ENCODE measurements around the gene CDH24. TPM values are rescaled to one million over a fixed set of nuclear protein-coding genes. Genes with fewer than 3 reads are reported as not detected.

The CDH24 gene, protein sequence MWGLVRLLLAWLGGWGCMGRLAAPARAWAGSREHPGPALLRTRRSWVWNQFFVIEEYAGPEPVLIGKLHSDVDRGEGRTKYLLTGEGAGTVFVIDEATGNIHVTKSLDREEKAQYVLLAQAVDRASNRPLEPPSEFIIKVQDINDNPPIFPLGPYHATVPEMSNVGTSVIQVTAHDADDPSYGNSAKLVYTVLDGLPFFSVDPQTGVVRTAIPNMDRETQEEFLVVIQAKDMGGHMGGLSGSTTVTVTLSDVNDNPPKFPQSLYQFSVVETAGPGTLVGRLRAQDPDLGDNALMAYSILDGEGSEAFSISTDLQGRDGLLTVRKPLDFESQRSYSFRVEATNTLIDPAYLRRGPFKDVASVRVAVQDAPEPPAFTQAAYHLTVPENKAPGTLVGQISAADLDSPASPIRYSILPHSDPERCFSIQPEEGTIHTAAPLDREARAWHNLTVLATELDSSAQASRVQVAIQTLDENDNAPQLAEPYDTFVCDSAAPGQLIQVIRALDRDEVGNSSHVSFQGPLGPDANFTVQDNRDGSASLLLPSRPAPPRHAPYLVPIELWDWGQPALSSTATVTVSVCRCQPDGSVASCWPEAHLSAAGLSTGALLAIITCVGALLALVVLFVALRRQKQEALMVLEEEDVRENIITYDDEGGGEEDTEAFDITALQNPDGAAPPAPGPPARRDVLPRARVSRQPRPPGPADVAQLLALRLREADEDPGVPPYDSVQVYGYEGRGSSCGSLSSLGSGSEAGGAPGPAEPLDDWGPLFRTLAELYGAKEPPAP
- polyA plus RNA-seq (2014; cell fraction: cytosol; rRNA removed), result 58.9 and 63.3 TPM in 2 replicates
- polyA plus RNA-seq (2014; cell fraction: nucleus; rRNA removed), result 246 and 343 TPM in 2 replicates

DNA sequence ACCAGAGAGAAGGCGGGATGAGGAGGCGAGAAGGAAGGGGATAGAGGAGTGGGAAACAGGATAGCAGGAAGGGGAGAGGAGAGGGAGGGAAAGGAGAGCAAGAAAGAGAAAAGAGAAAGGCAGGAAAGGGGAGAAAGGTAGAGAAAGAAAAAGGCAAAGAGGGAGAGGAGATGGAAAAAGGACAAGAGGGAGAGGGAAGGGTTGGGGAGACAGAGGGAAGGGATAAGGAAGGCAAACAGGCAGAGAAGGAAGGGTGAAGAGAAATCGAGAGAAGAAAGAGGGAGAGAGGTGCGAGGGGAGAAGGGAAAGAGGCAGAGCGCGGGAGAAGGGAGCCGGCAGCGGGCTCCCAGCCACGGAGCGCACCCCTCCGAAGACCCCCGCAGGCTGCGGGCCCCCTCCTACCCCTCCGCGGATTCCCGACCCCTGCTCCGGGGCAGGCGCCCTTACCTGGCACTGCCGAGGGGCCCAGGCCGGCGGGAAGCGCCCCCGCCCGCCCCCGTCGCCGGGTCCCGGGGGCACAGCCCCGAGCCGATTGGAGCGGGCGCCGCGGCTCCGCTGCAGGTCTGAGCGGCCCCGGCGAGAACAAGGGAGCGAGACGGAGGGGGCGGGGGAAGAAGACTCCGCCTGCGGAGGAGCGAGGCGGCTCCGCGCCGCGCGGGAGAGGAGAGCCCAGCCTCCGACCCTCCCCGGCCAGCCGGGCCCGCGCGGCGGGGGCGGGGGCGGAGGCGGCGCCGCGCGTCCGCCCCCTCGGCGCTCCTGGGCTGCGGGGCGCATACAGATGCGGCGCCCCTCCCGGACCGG is at the start of gene CDH24:
CDH24 (minus strand) TSS at position 565 of the 801 bp plus-strand sequence. CDS start 1,787 bp downstream, outside the sequence.
- peak; percentile 70 for DNase-seq (ENCODE audit: low spot score)

DNA sequence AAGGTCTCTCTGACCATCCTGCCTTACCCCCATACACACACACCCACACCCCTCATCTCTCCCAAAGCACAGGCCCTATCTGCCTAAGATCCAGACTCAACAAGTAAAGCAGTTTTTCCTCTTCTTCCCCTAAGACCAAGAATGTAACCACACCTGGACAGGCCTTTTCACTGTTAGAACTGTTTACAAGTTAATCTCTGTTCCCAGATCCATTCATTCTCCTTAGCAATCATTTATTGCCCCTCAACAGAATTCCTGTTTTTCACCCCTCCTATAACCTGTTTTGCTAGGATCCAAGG is 49.4 kb upstream of the CDH24 start:
- DNase-seq (ENCODE audit: low spot score), result no peak

DNA sequence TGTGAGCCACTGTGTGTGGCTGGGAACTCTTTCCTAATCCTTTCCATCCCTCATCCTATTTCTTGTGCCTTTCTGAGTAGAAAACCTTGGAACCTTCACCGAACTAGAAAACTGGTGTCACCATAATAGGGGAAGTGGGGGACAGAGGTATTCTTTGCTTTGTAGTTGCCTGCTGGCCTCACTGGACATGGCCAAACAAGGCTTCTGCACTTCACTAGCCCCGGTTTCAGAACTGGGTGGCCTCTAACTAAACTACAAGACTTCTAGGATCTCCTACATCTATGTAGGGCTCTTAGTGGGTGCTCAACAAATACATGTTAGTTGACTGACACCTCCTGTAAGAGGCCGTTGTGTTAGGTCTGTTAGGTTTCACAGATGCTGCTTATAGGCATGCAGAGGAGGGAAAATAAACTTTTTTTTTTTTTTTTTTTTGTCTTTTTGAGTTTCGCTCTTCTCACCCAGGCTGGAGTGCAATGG is 48.1 kb upstream of the CDH24 start:
- DNase-seq (ENCODE audit: low spot score), result no peak

DNA sequence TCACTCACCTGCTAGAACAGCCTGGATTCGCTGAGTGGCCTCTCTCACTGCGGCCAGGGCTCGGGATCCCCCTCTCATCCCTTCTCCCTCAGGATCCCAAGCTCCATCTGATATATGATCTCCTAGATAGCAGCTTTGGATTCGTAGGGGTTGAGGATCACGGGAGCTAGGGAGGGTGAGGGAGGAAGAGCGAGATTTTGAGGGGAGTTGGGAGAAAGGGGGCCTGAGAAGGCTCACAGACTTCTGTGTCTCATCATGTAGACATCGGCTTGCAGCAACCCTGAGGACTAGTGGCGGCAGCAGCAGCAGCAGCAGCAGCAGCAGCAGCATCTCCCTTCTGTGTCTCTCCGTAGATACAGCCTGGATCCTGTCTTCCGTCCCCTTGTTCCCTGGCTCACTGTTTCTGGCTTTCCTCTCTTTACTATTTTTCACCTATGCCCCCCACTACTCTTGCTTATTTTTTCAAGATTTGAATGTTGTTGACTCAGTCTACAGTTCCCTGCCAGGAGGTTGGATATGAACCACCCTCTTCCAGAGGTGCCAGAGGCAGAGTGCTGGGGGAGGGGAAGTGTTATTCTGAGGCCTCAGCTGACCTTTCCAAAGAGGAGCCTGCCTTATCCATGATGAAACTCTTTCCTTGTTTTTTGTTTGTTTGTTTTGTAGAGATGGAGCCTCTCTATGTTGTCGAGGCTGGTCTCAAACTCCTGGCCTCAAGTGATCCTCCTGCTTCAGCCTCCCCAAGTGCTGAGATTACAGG is 47.4 kb upstream of the CDH24 start, which contains the start of gene CIROP:
CIROP (minus strand) TSS at position 399 of the 757 bp plus-strand sequence; CDS start at position 330, 69 bp downstream.
- peak; percentile 35 for DNase-seq (ENCODE audit: low spot score)

DNA sequence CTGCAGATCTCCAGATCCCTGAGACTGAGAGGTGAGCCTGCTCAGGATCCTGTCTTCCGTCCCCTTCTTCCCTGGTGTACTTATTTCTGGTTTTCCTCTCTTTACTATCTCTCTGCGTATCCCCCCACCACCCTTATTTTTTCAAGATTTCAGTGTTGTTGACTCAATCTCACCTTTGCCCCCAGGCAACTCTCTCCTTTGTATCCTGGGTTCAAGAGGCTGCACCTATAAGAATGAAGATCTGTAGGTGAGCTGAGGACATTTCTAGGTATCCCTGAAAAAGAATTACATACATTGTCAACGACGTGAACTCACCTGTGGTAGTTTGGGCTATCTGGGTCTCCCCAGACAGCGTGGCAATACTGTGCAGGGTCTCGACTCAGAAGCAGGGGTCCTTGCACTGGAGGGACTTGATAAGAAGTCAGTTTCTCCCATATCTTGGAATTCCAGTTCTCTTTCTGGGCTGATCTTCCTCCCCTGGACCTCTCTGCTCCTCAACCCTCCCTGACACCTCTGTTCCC is 46.8 kb upstream of the CDH24 start:
- DNase-seq (ENCODE audit: low spot score), result no peak

DNA sequence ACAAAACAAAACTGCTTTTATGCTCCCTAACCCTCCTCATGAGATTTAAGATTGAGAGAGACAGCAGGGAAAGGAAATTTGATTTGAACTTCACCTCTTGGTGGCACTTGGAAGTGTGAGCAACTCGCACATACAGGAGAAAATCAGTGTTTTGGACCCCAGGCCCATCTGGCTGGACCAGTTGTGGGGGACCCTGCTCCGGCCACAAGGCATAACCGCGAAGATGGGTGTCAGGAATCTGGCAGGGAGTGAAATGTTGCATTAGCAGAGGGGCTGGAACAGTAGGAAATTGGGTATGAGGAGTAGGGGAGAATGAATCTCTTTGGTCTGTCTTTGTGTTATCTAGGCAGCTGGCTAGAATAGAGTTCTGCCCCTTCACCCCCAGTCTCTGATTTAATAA is 46.3 kb upstream of the CDH24 start:
- DNase-seq (ENCODE audit: low spot score), result no peak

DNA sequence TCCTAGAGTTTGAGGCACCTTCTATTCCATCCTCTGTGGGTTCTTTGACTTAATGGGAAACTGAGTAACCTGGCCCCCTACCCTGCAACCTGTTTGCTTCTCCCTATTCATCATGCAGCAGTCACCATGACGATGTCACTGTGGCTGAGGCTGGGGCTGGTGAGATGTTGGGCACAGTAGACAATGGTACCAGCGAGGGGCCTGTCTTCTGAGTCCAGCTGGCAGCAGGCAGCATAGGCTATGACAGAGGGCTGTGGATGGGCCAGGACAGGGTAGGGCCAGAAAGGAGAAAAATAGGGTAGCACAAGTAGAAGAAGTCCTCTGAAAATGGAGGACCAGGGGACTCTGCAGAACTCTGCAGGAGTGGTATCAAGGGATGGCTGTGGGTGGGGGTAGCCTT is 45.5 kb upstream of the CDH24 start:
- DNase-seq (ENCODE audit: low spot score), result no peak

DNA sequence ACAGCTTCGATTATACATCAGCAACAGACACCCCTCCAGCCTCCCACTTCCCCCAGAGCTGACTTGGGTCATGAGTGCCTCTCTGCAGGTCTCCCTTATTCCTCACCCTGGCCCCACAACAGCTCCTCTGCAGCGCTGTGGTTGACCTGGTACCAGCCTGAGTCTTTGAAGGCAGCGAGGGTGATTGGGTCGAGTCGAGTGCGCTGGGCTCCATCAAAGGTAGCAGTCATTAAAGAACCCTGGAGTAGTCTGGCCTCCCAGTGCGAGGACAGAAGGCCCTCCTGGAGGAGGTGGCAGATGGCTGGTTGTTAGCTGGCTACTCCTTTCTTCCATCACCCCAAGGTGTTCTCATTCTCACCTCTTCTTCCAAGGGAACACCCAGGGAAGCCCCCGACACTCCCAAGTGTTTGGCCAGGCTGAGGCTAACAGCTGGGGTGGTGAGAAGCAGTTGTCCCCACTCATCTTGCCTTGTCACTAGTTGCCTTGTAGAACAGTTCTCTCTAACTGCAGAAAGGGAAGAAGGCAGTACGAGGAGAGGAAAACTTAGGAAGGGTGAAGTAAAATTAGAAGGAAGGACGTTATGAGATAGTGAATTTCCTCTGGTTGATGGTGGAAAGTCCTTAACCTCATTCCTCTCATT is 44.8 kb upstream of the CDH24 start:
- no peak for DNase-seq (ENCODE audit: low spot score)

DNA sequence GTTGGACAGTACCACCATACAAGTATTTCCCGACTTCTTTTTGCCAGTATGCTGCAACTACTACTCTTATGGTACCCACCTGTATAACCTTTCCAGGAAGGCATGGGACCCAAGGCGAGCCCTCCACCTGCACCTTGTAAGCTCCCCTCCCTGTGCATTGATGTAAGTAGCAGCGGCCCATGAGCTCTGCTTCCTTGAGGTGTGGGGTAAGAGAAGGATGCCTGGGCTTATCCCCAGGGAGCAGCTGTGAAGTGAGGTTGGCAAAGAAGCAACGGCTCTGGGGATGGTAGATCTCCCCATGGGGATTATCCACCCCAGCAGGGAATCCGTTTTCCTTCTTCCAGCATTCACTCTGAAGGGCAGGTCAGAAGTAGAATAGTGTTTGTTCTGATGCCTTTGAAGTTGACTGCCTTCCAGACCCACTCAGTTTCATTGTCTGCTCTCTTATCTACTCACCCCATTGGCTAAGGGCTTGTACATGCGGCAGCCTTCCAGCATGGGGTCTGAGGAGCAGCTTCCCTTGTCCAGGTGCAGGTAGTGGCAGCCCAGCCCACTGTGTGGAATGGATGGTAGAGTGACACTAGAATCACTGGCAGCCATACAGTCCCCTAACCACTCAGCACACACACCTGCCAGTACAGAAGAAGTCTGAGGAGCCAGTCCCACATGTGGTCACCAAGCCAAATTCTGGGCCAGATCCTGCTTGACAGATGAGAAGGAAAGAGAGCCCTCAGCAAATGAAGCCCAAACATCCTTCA is 44.1 kb upstream of the CDH24 start:
- DNase-seq (ENCODE audit: low spot score), result no peak

DNA sequence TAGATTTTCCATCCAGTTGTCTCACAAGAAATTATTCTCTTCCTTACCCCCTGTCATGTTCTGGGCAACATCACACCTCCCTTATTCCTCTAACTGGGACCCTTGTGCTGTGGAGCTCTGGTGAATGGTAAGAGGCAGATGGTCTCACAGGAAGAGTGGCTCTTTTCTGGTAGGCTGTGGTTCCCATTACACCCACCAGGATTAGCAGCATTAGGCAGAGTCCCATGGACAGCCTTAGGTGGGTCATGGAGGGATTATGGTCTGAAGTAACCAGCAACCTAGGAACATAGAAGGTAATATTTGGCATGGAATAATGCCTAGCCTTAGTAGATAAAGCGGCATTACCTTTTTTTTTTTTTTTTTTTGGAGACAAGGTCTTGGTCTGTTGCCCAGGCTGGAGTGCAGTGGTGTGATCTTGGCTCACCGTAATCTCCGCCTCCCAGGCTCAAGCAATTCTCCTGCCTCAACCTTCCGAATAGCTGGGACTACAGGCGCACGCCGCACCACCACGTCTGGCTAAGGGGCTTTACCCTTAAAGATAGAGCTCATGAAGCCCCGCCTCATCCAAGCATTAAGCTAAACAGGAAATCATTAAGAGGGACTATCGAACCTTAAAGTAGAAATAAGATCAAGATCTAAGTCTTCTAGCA is 42.0 kb upstream of the CDH24 start:
- DNase-seq (ENCODE audit: low spot score), result no peak

DNA sequence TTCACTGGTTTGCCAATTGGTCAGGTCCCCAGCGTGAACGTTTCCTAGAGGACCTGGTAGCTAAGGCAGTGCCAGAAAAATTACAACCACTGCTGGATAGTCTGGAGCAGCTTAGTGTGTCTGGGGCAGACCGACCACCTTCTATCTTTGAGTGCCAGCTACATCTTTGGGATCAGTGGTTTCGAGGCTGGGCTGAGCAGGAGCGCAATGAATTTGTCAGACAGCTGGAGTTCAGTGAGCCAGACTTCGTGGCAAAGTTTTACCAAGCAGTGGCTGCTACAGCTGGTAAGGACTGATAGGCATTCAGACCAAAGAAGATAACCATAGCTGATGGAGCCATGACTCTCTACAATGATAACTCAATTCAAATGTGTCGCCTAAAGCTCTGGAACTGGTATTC is 40.5 kb upstream of the CDH24 start:
- DNase-seq (ENCODE audit: low spot score), result no peak

DNA sequence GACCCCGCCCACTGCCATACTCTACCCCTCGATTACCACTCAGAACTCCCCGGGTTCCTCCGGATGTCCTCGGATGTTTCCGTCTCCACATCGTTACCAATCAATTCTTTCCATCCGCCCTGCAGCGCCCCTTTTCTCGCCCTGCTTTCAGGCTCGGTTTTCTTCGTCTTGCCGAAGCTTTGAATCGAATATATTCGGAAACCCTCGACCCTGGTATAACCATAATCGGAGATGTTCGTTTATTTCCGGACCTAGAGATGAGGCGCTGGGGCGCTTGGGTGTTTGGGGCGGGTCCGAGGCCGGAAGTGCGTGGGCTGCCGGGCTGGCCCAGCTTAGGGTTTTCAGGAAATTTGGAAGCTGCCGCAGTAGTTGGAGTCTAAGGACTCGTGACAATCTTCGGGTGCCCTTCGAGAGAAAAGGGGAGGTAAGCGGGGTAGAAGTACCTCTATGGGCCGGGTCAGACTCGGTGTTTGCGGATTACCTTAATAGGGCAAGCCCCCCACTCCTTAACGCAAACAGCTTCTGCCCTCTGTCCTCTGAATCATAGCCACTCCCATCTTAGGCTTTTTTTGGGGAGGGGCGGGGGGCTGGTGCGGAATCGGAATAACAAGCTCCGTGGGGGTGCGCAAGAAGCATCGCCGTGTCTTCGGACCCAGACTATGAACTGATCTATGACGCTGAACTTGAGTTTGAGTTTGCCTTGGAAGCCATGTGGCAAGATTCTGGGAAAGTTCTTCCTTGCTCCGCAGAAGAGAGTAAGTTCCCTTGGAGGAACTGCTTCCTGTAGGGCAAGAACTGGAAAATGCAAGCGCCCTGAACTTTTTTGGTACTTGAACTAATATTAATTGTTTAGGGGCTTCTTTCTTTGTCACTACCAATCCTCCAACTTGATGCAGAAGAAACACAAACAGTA is 38.1 kb upstream of the CDH24 start, which contains the start of gene C14orf119:
C14orf119 (plus strand) TSS at position 310 of the 913 bp plus-strand sequence. CDS start 2,154 bp downstream, outside the sequence.
- DNase-seq (ENCODE audit: low spot score), result peak; percentile 100

DNA sequence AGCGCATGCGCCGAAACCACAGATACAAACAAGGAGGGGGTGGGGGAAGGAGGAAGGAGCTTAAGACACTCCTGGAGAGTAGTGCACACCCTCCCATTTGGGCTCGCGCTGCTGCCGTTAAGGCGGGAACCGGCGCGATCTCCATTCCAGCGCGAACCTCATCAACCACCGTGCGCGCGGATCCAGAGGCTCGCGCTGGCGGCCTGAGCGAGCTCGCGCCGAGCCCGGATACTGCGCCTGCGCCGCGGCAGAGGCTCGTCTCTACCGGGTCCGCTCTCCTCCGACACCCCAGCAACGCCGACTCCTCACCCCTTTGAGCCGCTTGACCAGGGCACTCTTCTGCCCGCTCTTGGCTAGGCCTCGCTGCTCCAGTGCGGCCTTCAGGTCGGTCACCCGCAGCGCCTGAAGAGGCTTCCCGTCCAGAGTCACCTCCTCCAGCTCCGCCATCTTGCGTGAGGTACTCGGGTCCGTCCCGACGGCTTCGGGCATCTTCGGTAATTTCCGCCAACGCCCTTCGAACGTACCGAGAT is 37.4 kb upstream of the CDH24 start, which contains the start of gene ACIN1:
ACIN1 (minus strand) TSS at position 471 of the 530 bp plus-strand sequence; CDS start at position 447, 24 bp downstream.
- DNase-seq (ENCODE audit: low spot score), result peak; percentile 91

DNA sequence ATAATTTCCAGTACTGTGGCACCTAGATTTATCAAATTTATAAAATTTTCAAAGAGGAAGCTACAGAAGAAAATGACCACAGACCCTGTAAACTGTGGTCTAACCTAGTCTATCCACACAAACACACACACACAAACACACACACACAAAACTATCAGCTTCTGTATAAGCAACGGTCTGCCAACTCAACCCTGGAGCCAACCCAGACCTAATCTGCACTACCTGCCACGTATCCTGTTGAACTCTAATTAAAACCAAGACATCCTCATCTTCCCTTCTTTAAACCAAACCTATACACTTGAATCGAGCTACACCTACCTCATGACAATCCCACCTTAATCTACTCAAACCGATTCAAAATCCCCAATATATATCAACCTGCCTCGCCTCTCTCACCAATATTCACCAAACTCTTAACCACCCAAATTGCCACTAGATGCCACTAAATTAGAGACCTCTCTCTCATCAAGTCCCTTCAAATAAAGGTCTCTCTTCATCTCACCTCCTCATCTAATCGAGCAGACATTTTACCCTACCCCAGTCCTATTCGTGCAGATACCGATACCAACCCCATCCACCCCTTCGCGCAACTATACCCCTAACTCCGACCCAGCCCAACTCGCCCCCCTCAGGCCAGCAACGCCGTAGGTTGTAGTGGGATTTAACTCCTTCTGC is 36.8 kb upstream of the CDH24 start:
- DNase-seq (ENCODE audit: low spot score), result no peak

DNA sequence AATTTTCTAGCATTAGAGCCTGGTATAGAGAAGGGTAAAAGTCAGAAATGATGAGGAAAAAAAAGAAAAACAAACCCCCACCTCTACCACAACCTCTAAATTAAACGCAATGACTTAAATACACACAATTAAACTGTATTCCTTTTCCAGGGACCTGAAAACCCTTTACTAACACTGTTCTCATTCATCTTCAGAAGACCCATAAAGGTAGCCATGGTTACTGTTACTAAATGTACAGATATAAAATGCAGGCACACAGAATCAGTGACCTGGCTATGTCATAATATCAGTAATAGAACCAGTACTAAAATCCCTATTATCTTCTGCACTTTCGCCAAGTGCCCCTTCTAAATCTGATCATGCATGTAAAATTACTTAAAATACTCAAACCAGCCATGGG is 36.2 kb upstream of the CDH24 start:
- no peak for DNase-seq (ENCODE audit: low spot score)

DNA sequence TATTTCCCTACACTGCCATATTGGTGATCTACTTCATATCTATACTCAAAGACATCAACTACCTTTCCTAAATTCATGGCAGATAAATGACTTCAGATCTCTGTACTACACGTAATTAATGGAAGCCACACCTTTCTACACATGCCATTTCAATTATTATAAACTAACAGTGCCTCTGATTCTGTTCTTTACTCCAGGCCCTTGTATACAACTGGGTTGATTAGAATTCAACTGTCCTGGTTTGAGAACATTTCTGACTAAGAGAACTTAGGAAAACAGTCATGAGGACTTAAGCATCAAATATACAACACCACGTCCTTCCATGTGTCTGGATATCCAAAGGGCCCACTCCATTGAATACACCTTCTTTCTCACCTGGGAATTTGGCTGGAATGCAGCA is 35.8 kb upstream of the CDH24 start:
- no peak for DNase-seq (ENCODE audit: low spot score)
